Measurements from ENCODE around the gene ADNP2. TPM values are rescaled to one million over a fixed set of nuclear protein-coding genes. Genes with fewer than 3 reads are reported as not detected.

The ADNP2 gene
- total and polyA plus RNA-seq, 2 of the 13 experiments (the other 11 are each of a cell fraction or from before 2014, with no cell fraction given): 10.8 to 25.5 TPM

DNA sequence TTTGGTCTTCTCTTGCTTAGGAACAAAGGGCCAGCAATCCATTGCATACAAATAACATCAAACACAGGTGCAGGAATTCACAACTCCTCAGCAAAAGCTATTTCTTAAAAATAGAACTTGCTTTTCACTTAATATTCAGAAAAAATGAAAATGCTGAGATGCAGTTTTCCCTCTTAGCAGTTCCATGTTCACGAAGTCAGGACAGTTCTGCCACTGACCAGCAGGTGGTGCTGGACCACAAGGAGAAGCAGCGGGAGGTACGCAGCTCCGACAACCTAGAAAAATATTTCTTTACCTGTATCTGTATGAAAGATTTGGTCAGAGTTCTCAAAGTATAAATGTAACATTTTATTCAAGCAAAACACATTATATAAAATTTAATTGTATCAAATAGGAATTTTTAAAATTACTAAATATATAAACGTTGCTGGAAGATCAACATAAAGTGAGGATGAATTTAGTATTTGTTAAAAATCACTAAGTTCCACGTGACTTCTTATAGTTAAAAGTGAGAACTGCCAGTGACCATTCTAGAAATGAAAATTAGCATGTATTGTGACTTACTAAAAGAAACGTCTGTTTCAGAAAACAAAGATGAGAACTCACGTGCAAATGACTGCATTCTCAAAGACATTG is 48.8 kb downstream of the ADNP2 start (continued):
- TF ChIP-seq, protein P1, sequence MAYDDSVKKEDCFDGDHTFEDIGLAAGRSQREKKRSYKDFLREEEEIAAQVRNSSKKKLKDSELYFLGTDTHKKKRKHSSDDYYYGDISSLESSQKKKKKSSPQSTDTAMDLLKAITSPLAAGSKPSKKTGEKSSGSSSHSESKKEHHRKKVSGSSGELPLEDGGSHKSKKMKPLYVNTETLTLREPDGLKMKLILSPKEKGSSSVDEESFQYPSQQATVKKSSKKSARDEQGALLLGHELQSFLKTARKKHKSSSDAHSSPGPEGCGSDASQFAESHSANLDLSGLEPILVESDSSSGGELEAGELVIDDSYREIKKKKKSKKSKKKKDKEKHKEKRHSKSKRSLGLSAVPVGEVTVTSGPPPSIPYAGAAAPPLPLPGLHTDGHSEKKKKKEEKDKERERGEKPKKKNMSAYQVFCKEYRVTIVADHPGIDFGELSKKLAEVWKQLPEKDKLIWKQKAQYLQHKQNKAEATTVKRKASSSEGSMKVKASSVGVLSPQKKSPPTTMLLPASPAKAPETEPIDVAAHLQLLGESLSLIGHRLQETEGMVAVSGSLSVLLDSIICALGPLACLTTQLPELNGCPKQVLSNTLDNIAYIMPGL (CRISPR knock-in tag; IDR thresholded peaks at IDR 0.05; ENCODE audit: borderline replicate concordance in 1 of 2, low read depth in 1 of 2): 0 out of 4 replicates have a peak, but pooled peaks of 1 of the 2 experiments have one; percentile 39
- TF ChIP-seq STAG1 (CRISPR knock-in tag; IDR thresholded peaks at IDR 0.05) (peak; percentile 85), BORCS8-MEF2B (CRISPR knock-in tag; IDR thresholded peaks at IDR 0.05) (no peak), HMG20B (CRISPR knock-in tag; conservative IDR thresholded peaks at IDR 0.05) (no peak), SMARCE1 (IDR thresholded peaks at IDR 0.05; ENCODE audit: borderline replicate concordance) (no peak), ISX (CRISPR knock-in tag; conservative IDR thresholded peaks at IDR 0.05) (no peak), ZNF543 (CRISPR knock-in tag; IDR thresholded peaks at IDR 0.05) (no peak), RNF2 (conservative IDR thresholded peaks at IDR 0.05; ENCODE audit: low read depth) (no peak), ZNF430 (CRISPR knock-in tag; IDR thresholded peaks at IDR 0.05) (no peak), SIN3A (IDR thresholded peaks at IDR 0.05; ENCODE audit: borderline replicate concordance, low read depth, low read length) (no peak), KMT2A (CRISPR knock-in tag; IDR thresholded peaks at IDR 0.05) (no peak), ZFP36L1 (CRISPR knock-in tag; IDR thresholded peaks at IDR 0.05) (no peak), SMC3 (IDR thresholded peaks at IDR 0.05; ENCODE audit: low read length) (peak; percentile 77; the same call in 1 of the 2 replicates)
- TF ChIP-seq, protein P2, sequence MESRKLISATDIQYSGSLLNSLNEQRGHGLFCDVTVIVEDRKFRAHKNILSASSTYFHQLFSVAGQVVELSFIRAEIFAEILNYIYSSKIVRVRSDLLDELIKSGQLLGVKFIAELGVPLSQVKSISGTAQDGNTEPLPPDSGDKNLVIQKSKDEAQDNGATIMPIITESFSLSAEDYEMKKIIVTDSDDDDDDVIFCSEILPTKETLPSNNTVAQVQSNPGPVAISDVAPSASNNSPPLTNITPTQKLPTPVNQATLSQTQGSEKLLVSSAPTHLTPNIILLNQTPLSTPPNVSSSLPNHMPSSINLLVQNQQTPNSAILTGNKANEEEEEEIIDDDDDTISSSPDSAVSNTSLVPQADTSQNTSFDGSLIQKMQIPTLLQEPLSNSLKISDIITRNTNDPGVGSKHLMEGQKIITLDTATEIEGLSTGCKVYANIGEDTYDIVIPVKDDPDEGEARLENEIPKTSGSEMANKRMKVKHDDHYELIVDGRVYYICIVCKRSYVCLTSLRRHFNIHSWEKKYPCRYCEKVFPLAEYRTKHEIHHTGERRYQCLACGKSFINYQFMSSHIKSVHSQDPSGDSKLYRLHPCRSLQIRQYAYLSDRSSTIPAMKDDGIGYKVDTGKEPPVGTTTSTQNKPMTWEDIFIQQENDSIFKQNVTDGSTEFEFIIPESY (CRISPR knock-in tag; IDR thresholded peaks at IDR 0.05): peak; percentile 80
- TF ChIP-seq, protein P3, sequence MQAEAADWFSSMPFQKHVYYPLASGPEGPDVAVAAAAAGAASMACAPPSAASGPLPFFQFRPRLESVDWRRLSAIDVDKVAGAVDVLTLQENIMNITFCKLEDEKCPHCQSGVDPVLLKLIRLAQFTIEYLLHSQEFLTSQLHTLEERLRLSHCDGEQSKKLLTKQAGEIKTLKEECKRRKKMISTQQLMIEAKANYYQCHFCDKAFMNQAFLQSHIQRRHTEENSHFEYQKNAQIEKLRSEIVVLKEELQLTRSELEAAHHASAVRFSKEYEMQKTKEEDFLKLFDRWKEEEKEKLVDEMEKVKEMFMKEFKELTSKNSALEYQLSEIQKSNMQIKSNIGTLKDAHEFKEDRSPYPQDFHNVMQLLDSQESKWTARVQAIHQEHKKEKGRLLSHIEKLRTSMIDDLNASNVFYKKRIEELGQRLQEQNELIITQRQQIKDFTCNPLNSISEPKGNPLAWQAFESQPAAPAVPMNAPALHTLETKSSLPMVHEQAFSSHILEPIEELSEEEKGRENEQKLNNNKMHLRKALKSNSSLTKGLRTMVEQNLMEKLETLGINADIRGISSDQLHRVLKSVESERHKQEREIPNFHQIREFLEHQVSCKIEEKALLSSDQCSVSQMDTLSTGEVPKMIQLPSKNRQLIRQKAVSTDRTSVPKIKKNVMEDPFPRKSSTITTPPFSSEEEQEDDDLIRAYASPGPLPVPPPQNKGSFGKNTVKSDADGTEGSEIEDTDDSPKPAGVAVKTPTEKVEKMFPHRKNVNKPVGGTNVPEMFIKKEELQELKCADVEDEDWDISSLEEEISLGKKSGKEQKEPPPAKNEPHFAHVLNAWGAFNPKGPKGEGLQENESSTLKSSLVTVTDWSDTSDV (CRISPR knock-in tag; IDR thresholded peaks at IDR 0.05): no peak
- TF ChIP-seq, protein P4, sequence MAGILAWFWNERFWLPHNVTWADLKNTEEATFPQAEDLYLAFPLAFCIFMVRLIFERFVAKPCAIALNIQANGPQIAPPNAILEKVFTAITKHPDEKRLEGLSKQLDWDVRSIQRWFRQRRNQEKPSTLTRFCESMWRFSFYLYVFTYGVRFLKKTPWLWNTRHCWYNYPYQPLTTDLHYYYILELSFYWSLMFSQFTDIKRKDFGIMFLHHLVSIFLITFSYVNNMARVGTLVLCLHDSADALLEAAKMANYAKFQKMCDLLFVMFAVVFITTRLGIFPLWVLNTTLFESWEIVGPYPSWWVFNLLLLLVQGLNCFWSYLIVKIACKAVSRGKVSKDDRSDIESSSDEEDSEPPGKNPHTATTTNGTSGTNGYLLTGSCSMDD (CRISPR knock-in tag; IDR thresholded peaks at IDR 0.05): no peak
- TF ChIP-seq, protein P5, sequence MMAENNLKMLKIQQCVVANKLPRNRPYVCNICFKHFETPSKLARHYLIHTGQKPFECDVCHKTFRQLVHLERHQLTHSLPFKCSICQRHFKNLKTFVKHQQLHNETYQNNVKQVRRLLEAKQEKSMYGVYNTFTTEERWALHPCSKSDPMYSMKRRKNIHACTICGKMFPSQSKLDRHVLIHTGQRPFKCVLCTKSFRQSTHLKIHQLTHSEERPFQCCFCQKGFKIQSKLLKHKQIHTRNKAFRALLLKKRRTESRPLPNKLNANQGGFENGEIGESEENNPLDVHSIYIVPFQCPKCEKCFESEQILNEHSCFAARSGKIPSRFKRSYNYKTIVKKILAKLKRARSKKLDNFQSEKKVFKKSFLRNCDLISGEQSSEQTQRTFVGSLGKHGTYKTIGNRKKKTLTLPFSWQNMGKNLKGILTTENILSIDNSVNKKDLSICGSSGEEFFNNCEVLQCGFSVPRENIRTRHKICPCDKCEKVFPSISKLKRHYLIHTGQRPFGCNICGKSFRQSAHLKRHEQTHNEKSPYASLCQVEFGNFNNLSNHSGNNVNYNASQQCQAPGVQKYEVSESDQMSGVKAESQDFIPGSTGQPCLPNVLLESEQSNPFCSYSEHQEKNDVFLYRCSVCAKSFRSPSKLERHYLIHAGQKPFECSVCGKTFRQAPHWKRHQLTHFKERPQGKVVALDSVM (CRISPR knock-in tag; IDR thresholded peaks at IDR 0.05): no peak
- TF ChIP-seq, protein P6, sequence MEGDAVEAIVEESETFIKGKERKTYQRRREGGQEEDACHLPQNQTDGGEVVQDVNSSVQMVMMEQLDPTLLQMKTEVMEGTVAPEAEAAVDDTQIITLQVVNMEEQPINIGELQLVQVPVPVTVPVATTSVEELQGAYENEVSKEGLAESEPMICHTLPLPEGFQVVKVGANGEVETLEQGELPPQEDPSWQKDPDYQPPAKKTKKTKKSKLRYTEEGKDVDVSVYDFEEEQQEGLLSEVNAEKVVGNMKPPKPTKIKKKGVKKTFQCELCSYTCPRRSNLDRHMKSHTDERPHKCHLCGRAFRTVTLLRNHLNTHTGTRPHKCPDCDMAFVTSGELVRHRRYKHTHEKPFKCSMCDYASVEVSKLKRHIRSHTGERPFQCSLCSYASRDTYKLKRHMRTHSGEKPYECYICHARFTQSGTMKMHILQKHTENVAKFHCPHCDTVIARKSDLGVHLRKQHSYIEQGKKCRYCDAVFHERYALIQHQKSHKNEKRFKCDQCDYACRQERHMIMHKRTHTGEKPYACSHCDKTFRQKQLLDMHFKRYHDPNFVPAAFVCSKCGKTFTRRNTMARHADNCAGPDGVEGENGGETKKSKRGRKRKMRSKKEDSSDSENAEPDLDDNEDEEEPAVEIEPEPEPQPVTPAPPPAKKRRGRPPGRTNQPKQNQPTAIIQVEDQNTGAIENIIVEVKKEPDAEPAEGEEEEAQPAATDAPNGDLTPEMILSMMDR (CRISPR knock-in tag; IDR thresholded peaks at IDR 0.05): peak; percentile 86
